ENCODE results near the gene TMEM52. TPM values are rescaled to one million over a fixed set of nuclear protein-coding genes. Genes with fewer than 3 reads are reported as not detected.

TMEM52 gene
- total and polyA plus RNA-seq, 9 of the 15 experiments (the other 6 are each of a cell fraction or from before 2014, with no cell fraction given), result 0.37 to 22.5 (median 6.8) TPM

DNA sequence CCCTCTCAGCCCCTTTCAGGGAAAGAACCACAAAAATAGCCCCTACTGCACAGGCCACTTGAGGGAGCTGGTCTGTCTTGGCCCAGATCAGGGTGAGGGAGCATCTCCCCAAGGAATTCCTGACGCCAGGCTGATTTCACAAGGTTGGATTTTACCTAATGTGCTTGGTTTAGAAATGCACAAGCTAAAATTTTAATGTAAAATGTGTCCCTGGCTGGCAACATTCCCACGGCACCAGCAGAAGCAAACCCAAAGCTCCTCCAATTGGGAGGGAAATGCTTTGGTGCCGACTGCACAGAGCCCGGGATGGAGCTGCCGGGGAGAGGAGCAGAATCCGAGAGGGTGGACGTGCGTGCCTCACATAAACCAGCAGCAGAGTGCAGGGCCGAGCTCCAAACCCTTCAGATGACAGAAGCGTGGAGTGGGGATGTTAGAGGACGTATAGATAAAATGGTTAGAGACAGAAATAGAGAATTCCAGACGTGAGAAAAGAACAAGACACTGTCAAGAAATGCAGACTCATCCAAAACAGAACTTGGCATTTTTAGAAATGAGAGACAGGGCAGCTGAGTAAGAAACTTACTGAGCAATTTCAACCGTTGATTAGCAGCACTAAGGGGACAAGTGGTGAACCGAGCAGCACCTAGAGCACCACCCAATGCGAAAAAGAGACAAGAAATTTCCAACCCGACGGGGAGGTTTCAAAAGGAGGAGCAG lies 41.6 kb upstream of the TMEM52 start (continued):
- no peak for TF ChIP-seq ZNF551 (CRISPR knock-in tag; IDR thresholded peaks at IDR 0.05)
- TF ChIP-seq NFE2 (IDR thresholded peaks at IDR 0.05; ENCODE audit: low read depth), result peak; percentile 25; the same call in 1 of the 2 replicates
- no peak for TF ChIP-seq NRF1 (conservative IDR thresholded peaks at IDR 0.05 in 1 of 2, IDR thresholded peaks at IDR 0.05 in 1 of 2)
- TF ChIP-seq CBX2 (IDR thresholded peaks at IDR 0.05; ENCODE audit: insufficient read depth, low read length, poor library complexity, severe bottlenecking), result no peak
- peak; percentile 90 for TF ChIP-seq ZNF316 (IDR thresholded peaks at IDR 0.05)
- no peak for TF ChIP-seq FUS (optimal IDR thresholded peaks at IDR 0.05; ENCODE audit: low read depth, low read length)
- no peak for TF ChIP-seq RBM15 (IDR thresholded peaks at IDR 0.05; ENCODE audit: insufficient read depth, low read length)
- no peak for TF ChIP-seq MED1 (CRISPR knock-in tag; IDR thresholded peaks at IDR 0.05; ENCODE audit: borderline replicate concordance)
- TF ChIP-seq HLTF (IDR thresholded peaks at IDR 0.05), result no peak
- TF ChIP-seq BRF1 (IDR thresholded peaks at IDR 0.05; ENCODE audit: borderline replicate concordance, extremely low read depth, insufficient read length), result no peak
- TF ChIP-seq TCF3 (CRISPR knock-in tag; IDR thresholded peaks at IDR 0.05), result no peak
- no peak for TF ChIP-seq IRF2 (CRISPR knock-in tag; IDR thresholded peaks at IDR 0.05)
- TF ChIP-seq, protein P1, sequence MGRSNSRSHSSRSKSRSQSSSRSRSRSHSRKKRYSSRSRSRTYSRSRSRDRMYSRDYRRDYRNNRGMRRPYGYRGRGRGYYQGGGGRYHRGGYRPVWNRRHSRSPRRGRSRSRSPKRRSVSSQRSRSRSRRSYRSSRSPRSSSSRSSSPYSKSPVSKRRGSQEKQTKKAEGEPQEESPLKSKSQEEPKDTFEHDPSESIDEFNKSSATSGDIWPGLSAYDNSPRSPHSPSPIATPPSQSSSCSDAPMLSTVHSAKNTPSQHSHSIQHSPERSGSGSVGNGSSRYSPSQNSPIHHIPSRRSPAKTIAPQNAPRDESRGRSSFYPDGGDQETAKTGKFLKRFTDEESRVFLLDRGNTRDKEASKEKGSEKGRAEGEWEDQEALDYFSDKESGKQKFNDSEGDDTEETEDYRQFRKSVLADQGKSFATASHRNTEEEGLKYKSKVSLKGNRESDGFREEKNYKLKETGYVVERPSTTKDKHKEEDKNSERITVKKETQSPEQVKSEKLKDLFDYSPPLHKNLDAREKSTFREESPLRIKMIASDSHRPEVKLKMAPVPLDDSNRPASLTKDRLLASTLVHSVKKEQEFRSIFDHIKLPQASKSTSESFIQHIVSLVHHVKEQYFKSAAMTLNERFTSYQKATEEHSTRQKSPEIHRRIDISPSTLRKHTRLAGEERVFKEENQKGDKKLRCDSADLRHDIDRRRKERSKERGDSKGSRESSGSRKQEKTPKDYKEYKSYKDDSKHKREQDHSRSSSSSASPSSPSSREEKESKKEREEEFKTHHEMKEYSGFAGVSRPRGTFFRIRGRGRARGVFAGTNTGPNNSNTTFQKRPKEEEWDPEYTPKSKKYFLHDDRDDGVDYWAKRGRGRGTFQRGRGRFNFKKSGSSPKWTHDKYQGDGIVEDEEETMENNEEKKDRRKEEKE (IDR thresholded peaks at IDR 0.05; ENCODE audit: borderline replicate concordance in 1 of 2, control insufficient read depth in 1 of 2, low read depth in 2 of 2, low read length in 1 of 2), result no peak
- TF ChIP-seq SMARCE1 (IDR thresholded peaks at IDR 0.05), result no peak
- no peak for TF ChIP-seq WHSC1 (IDR thresholded peaks at IDR 0.05; ENCODE audit: low read length)
- no peak for TF ChIP-seq TAF9B (IDR thresholded peaks at IDR 0.05; ENCODE audit: partially characterized antibody)
- TF ChIP-seq TEAD2 (tag; IDR thresholded peaks at IDR 0.05), result no peak
- TF ChIP-seq GABPB2 (CRISPR knock-in tag; conservative IDR thresholded peaks at IDR 0.05), result no peak
- no peak for TF ChIP-seq SRSF3 (IDR thresholded peaks at IDR 0.05; ENCODE audit: insufficient read depth, low read length)
- TF ChIP-seq CEBPB (tag; IDR thresholded peaks at IDR 0.05), result no peak
- no peak for TF ChIP-seq CREBBP (IDR thresholded peaks at IDR 0.05; ENCODE audit: low read depth, low read length)
- TF ChIP-seq TCFL5 (CRISPR knock-in tag; conservative IDR thresholded peaks at IDR 0.05), result no peak

Measured in K562 (cell line).